ENCODE results near the gene KCNQ1.

KCNQ1 gene

DNA sequence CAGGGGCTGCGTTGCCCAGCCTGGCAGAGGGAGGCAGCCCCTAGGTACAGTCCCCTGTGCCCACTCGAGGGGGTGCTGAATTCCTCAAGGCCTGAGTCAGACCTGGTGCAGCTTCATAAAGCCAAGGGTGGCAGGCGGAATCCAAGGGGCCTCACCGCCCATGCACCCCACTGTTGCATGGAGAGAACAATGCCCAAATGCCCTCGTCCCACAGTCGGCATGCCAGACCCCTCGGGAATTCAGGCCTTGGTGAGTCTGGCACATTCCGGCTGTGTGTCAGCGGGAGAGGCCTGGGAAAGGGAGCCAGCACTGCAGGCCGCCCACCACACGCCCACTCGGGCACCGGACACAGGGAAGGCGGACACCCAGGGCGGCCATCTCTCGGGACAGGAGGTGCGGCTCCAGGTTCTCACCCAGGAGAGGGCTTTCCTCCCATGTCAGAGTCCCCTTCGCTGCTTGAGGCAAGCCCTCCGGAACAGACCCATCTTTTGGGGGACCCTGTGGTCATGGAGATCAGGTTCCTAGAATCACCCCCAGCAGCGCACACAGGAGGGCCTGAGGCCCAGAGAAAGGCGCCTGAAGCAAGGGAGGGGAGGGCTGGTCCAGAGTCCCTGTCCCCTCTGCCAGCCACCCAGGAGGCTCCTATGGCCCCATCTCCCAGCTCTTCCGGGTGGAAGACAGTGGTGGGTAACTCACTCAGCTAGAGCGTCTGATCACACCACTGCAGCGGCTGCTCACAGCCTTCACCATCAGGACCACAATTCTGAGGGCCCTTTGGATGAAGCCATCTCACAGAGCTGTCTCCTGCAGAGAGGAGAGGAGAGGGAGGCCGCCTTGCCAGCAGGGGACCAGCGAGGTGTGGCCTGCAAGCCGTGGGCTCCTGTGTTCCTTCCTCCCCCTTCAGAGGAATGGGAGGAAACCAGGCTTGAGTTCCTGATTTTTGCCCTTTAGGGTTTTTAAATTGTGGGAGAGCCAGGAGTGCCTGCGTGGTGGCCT, 286.6 kb downstream of the KCNQ1 start:
- no peak for DNase-seq (ENCODE audit: low spot score)

DNA sequence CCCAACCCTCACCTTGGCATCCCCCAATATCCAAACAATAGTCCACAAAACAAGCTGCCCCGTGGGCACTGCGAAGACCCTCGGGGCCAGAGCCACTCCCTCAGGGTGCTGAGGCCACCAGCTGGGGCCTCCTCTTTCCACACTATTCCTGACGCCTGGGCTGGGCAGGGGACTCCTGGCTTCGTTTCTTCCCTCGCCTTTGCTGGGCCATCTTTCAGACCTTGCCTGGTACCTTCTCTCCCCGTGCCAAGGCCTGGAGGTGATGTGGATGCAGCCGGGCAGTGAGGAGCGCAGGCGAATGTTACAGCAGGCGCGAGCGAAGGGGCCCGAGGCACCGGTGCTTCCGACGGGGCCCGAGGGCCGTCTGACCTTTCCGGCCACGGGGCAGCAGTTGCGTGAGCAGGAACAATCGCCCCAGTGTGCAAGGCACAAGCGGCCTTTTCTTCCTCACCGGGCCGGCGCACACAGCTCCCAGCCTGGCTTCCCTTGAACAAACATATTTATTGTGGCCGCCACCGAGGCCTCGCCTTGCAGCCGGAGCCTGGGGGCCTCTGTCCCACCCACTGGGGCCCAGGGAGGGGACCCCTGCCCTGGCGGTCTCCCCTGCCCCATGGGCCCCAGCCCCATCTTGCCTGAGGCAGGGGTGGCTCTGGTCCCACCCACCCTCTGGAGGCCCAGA, 287.6 kb downstream of the KCNQ1 start:
- no peak for DNase-seq (ENCODE audit: low spot score)

DNA sequence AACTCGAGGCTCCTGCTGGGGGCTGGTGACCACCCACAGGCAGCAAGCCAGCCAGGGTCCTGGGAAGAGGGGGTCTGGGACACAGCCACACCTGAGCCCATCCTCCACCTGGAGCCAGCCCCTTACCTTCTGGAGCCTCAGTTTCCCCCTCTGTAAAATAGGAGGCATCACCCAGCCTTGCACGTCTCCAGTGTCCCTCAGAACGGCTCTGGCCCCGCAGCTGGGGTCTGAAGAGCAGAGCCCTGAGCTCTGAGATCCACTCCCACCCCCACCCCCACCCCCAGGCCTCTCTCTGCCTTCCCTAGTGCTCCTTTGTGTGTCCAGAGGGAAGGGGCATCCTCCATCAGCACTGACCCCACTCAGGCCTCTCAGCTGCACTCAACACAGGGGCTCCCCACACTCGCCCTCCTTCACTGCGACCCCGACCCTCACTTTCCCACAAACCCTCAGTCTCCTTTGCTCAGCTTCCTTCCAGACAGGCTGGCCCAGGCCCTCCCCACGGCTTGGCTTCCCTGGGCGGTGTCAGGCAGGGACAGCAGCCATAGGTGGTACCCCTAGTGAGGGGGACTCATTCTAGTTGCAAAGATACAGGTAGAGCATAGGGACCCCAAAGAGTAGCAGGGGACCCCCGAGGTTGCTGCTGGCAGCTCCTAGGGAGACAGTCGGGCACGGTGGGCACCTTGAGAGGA, 288.3 kb downstream of the KCNQ1 start:
- DNase-seq (ENCODE audit: low spot score), result no peak

DNA sequence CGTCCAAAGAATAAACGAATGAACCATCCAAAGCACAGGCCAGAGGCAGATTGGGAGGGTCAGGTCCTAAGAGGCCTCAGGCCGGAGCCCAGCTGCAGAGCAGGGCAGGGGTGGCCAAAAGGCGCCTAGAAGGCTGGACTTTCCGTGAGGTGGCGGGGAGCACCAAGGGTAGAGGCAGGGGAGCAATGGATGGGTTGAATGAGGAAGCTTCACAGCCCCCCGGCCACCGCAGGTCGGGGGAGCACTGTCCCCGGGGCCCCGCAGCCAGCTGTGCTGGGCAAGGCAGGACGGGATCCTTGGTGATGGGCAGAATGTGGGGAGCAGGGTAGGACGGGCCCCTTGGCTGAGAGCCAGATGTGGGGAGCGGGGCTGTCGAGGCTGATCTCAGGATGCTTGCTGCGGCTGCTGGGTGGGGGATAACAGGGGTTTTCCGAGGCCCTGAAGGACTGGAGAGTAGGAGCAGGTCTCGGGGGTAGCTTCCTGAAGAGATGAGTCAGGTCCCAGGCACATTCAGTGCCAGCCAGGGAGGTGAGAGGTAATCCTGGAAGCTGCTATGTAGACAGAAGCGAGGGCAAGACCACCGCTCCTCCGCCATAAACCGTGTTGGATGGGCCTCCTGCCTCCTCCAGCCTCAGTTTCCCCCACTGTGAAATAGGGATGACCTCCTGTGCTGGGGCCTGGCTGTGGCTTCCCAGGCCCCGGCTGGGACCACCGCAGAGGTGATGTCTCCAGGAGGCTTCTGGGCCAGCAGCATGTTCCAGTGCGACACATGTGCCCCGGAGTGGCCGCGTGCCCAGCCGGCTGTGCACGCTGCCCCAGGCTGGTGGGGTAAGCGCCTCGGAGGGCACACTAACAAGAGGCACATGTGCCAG, 289.6 kb downstream of the KCNQ1 start:
- DNase-seq (ENCODE audit: low spot score), result no peak

DNA sequence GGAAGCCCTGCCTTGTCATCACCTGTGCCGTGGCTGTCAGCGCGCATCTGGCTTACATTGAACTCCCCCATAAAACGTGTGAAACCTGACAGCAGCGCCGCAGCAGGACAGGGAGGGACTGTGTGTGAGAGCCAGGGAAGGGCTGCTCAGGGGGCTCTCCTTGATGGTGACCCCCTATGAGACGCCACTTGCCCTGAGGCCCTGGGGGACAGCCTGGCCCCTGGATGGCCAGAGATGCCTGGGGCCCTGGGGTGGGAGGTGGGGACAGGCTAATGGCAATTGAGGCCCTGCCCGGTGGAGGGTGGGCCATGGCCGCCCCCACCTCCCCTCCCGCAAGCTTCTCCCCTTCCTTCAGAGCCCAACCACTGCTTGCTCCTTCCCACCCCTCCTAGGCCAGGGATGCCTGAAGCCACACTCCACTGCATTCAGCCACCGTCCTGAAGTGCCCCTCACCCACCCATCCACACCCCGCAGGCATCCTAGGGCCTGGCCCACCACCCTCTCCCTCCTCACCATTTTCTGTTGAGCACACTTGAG, 290.3 kb downstream of the KCNQ1 start:
- DNase-seq (ENCODE audit: low spot score), result no peak

DNA sequence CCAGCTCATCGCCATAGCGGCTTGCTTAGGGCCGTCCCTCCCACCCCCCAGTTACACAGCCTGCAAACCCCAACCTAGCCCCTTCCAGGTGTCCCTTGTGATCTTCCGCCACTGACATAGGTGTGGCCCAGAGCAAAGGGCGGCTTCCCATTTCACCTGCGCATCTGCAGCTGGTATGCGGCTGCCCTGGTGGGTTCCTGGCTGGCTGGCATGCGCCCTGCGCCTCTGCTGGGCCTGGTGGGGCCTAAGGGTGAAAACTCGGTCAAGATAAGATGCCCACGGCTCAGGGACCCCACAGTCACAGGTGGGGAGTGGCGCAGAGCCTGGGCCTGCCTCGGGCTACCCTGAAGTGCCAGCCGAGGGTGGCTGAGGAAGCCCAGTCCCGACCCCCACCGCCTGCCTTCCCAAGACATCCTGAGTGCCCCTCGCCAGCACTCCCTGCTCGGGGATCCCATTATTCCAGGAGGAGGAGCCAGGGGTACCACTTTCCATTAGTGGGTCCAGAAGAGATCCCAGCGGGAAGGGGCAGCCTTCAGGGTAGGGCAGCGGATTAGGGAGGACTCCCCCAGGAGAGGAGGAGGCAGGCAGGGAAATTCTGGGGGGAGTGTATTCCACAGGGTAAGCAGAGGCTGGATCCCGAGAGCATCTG, 291.9 kb downstream of the KCNQ1 start:
- DNase-seq (ENCODE audit: low spot score), result no peak

DNA sequence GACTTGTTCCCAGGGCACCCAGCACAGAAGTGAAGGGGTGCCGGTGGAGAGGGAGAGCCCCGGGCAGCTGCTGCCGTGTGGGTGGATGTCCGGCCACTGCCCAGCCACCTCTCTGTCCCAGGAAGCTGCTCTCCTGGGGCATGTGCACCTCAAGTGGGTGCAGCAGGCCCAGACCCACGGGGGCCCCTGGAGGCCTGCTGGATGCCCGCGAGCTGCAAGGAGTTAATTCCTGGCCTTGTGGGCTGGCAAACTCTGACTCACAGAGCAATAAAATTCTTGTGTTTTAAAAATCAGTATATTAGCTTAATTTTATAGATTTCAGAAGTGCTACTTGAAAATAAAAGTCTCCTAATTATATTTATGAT, 292.4 kb downstream of the KCNQ1 start:
- no peak for DNase-seq (ENCODE audit: low spot score)

DNA sequence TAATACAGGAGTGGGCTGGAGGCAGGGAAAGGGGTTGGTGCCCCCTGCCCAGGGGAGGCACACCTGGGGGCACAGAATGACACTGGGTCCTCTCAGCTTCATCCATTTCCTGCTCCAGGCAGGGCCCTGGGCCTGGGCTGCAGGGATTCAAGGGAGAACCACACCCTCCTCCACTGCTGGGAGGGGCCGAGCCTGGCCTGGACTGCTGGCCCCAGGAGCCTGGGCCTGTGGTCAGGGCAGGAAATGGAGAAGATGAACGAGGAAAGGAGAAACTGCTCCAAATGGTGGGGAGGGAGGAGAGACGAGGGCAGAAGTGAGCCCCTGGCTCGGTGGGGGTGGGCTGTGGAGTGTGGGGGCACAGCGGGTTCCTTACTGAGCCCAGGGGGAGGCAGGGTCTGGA, 293.1 kb downstream of the KCNQ1 start:
- no peak for DNase-seq (ENCODE audit: low spot score)

DNA sequence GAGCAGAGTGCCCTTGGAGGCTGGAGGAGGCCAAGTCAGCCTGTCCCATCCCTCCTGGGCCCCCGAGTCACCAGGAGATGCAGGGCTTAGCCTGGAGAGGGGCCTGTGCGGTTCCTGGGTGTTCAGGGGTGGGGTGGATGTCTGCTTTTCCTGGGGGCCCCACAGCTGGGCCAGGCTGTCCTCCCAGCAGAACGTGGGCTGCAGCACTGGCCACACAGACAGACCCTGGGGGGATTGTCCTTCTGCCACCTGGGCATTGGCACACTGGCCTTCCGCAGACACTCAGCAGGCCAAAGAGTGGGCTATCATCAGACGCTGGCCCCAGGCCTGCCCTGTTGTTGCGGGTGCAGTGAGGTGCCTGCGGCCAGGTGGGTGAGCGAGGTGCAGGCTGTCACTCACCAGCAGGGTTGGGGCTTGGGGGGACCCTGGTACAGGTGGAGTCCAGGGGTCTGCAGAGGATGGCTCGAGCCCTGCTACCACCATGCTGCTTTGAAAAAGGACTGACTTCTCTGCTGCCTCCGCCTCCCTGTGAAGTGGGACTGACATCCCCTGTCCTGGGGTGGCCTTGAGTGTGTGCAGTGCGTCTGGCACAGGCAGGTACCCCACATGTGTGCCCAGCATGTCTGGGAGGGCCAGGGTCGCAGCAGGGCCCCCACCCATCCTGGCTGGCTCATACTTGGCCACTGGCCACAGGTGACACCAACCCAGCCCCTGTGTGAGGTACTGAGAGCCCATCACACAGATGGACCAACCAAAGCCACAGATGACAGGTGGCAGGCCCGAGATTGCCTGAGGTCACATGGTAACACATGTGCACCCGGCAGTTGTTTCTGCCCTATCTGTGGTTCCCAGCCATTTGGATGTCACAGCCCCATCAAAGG, 294.0 kb downstream of the KCNQ1 start:
- no peak for DNase-seq (ENCODE audit: low spot score)

DNA sequence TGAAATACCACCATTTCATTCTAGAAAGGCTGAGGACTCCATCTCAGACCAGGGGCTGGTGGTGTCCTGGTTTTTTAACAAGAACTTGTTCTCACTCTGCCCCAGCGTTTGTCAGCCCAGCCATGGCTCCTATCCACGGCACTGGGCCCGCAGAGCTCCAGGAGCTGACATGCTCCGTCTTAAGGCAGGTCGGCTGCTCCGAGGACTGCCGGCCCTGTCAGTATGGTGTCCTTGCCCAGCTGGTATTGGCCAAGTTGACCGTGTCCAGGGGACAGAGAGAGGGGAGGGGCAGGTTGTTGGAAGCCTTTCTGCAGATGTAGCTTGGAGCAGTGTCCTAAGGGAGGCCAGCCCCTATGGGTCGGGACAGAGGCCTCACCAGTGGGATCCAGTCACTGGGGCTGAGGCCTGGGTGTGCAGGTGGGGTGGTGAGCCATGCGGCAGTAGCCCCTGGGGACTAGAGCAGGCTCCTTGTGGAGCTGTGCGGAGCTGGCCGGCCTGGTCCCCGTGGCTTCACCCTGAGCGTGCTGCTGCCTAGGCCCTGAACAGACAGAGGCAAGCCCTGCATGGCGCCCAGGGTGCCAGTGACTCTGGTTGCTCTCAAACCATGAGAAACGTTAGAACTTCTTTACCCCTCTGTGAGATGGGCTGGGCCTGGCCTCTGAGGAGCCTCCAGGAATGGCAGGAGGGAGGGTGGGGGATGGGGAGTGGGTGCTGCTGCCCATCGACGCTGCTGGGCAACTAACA, 294.9 kb downstream of the KCNQ1 start:
- DNase-seq (ENCODE audit: low spot score), result no peak

DNA sequence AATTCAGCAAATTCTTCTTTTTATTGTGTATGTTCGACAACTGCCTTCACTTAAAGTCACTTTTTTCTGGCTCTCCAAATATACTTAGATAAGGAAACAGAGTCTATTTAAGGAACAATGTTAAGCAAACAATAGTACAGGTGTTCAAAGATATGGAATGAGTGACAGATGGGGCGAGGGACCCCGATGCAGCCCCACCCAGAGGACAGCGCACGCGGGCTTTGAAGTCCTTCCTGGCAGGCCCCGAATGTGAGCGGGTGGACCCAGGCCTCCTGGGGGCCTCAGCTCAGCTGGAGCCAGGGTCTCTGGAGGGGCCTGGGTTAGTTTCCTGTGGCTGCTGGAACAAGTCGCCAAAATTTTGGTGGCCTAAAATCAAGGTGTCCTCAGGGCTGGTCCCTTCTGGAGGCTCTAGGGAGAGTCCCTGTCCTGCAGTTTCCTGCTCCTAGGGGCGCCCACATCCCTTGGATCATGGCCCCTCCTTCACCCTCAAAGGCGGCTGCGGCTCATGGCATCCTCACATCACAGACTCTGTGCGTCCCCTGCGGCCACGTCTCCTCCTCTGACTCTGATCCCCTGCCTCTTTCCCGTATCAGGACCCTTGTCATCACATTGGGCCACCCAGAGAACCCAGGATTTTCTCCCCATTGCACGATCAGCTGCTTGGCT, 295.6 kb downstream of the KCNQ1 start:
- no peak for DNase-seq (ENCODE audit: low spot score)

DNA sequence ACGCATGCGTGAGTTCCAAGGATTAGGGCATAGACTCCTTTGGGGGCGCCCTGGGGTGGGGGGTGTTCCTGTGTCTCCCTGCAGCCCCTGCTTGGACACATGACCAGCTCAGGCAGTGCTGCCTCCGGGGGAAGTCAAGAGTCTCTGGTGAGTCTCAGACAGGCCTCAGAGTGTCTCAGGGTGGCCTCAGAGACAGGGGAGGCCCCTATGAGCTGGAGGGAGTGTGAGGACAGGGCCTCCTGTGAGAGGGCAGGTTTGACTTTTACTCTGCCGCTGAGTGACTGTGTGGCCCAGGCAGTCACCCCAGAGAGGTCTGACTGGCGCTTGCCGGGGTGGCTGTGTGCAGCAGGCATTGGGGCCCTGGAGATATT, 296.2 kb downstream of the KCNQ1 start:
- DNase-seq (ENCODE audit: low spot score), result no peak

DNA sequence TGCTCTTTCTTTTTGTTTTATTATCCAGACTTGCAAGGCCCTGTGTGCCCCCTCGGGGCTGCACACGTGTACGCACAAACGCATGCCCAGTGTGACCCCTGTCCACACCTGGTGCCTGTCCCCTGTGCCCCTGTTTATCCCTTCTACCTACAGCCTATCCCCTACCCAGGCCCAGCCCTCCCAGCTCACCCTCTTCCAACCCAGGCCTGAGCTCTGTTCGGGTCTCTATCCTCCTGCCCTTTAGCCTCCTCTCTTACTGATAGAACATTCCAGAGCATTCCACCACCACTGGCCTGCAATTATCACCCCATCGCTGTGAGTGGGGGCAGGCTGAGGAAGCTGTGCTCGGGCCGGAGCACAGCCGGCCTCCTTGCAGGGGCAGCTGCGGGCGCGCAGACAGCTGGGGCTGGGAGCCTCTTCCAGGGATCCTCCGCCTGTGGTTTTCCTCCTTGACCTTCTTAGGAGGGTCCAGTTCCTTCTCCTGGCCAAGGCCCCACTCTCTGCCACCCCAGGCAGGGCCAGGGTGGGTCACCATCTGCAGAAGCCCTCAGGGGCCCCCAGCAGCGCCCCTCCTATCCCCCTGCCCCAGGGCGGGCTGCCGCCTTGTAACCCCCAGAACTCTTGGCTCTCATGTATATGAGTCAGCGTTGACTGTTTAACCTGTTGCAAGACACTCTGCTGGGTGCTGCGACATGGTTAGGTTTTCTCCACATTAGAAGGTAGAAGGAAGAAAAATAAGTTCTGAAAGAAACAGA, 296.7 kb downstream of the KCNQ1 start:
- no peak for DNase-seq (ENCODE audit: low spot score)

DNA sequence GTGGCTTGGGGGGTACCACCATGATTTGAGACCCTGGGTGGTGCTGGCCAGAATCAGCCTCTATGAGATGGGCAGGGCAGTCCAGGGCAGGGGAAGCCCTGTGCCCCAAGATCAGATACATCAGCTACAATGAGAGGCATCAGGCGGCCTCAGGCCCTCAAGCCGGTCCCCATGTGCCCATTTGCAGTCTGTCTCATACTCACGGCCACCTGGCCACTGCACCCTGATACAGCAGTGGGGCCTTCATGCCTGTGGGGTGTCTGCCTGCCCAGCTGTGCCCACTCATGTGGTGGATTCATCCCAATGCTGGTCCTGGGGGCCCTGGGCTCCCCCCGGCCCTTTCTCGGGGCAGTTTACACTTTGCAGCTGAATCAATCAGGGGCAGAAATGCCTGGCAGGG, 297.4 kb downstream of the KCNQ1 start:
- DNase-seq (ENCODE audit: low spot score), result no peak

DNA sequence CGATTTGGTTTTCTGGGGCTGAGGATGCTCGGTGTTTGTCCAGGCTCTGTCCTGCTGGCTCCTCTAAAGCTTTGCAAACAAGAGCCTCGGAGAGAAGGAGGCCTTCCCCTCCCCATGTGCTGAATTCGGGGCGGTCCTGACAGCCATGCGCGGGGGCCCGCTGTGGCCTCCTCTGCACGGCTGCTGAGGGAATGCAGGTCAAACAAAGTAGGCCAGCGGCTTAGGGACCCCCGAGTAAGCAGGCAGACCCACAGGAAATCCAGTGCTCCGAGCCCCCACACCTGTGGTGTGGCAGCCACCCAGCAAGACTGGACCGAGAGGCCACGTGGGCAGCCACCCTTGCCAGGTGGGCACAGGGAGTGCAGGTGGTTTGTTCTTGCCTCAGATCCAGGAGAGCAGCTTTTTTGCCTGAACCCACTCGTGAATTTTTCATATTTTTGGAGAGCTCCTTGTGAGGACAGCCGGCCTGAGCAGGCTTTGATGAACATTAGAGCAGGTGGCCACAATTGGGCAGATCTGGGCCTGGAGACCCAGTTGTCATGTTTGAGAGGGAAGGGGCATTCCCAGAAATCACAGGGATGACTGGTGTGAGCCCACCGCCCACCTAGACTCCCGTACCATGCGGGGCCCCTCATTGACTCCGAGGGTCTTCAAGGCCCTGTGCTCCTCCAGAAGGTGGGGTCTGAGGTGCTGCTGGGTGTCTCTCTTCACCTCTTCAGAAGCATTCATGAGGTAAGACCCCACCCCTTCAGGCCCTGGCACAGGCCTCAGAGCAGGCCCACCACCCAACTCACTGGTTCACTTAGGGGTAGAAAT, 298.0 kb downstream of the KCNQ1 start:
- no peak for DNase-seq (ENCODE audit: low spot score)

DNA sequence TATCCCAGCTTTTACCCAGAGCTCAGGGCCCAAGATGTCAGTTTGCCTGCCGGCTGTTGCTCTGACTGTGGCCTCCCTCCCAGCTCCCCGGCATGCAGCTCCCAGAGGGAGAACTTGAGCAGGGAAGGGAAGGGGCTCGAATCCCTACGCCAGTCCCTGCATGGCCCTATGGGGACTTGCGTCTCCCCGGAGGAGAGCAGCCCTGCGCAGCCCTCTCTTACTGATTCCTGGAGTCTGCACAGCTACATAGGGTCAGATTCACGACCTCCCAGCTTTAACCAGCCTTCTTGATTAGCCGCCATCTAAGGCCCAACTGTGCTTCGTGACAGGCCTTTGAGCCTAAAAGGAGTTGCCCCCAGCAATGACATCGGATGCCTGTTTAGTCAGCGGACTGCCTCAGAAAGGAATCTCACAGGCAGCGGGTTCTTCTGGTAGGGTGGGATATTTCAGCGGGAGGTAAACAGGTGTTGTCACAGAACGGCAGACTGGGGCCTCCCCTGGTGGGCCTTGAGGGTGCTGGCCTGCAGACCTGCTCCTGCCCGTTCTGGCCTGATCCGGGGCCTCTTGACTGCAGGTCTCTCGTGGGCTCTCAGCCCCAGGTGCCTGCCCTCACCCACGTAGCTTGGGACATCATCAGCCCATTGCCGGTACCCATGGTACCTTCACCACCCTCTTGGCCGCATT, 298.8 kb downstream of the KCNQ1 start:
- DNase-seq (ENCODE audit: low spot score), result no peak

DNA sequence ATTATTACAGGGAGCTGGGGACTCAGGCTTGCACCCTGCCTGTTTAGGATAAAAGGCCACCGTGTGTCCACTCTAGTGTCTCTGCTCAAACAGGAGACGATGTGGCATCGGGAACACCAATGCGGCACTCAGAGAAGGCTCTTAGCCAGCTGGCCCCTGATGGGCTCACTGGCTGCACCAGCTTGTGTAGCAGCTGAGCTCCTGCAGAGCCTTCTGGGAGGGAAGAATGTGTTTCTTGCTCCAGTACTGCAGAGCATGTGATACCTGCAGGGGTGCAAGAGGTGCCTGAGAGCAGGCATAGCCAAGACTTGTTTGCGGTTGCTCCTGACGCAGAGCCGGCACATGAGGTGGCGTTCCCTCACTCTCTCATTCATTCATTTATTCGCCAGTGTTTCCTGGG, 299.4 kb downstream of the KCNQ1 start:
- no peak for DNase-seq (ENCODE audit: low spot score)
